Central memory CD4-positive, alpha-beta T cell (primary cell): ENCODE results near the gene GPR55.
"Not testable (repeated sequence)": the region's sequence is repeated elsewhere in the genome, so short reads cannot be mapped to it uniquely, and the experiment has no call there.

Source experiments
- DNase-seq: peaks from one replicate; pipeline ENCODE4 v3.0.0; 2022
- total RNA-seq, 3 experiments: gene quantifications; one replicate each; lab custom pipeline; 2026; lab: John Stamatoyannopoulos, UW

GPR55 gene
- total RNA-seq, result 6.4 to 13.4 (median 8.9) reads per million in 3 experiments

GRCh38 chr2:230924470-230925341 lies at the start of gene GPR55:
Gene GPR55 (minus strand): TSS chr2:230925242. CDS start chr2:230910962, 14,280 bp downstream.
- DNase-seq, result peak; percentile 37

- DNase-seq, result peak; percentile 72
Measured at GRCh38 chr2:230974096-230974913, 49.3 kb upstream of the GPR55 start.

GRCh38 chr2:230972046-230972445 lies 47.0 kb upstream of the GPR55 start:
- DNase-seq, result no peak

- no peak for DNase-seq
Measured at GRCh38 chr2:230969659-230970015, 44.6 kb upstream of the GPR55 start.

- DNase-seq, result no peak
Measured at GRCh38 chr2:230968921-230969658, 44.0 kb upstream of the GPR55 start.

GRCh38 chr2:230968314-230968713 lies 43.3 kb upstream of the GPR55 start:
- DNase-seq, result not testable (repeated sequence)

- DNase-seq, result no peak
Measured at GRCh38 chr2:230967113-230967512, 42.1 kb upstream of the GPR55 start.

GRCh38 chr2:230964136-230964730 lies 39.2 kb upstream of the GPR55 start:
- no peak for DNase-seq

- DNase-seq, result no peak
Measured at GRCh38 chr2:230961091-230961491, 36.0 kb upstream of the GPR55 start.

GRCh38 chr2:230960026-230960425 lies 35.0 kb upstream of the GPR55 start:
- DNase-seq, result no peak

GRCh38 chr2:230958820-230959756 lies 34.0 kb upstream of the GPR55 start:
- no peak for DNase-seq

- no peak for DNase-seq
Measured at GRCh38 chr2:230957756-230958391, 32.8 kb upstream of the GPR55 start.

GRCh38 chr2:230956827-230957755 lies 32.0 kb upstream of the GPR55 start:
- DNase-seq, result no peak

- DNase-seq, result no peak
Measured at GRCh38 chr2:230955163-230955737, 30.2 kb upstream of the GPR55 start.

- no peak for DNase-seq
Measured at GRCh38 chr2:230954746-230955145, 29.7 kb upstream of the GPR55 start.

GRCh38 chr2:230953845-230954244 lies 28.8 kb upstream of the GPR55 start:
- no peak for DNase-seq

- DNase-seq, result no peak
Measured at GRCh38 chr2:230952226-230952956, 27.3 kb upstream of the GPR55 start.

GRCh38 chr2:230951396-230951795 lies 26.4 kb upstream of the GPR55 start:
- no peak for DNase-seq
